ENCODE measurements around the gene DRC3.

GRCh38 chr17:17988427-17988945, 15.8 kb downstream of the DRC3 start:
- no peak for TF ChIP-seq CTCF (conservative IDR thresholded peaks at IDR 0.05 in 1 of 2, IDR thresholded peaks at IDR 0.05 in 1 of 2; ENCODE audit: extremely low read depth in 1 of 2, insufficient read depth in 1 of 2, low read depth in 1 of 2, low read length in 2 of 2)
- no peak for TF ChIP-seq EZH2 (IDR thresholded peaks at IDR 0.05; ENCODE audit: borderline replicate concordance, low read length)
